ENCODE measurements around the gene DCTN4. TPM values are rescaled to one million over a fixed set of nuclear protein-coding genes. Genes with fewer than 3 reads are reported as not detected.
A peak's percentile ranks its signal among the peaks of the same experiment; 100 is the strongest.
"Not testable (repeated sequence)": the region's sequence is repeated elsewhere in the genome, so short reads cannot be mapped to it uniquely, and the experiment has no call there.

Gene DCTN4
- polyA plus RNA-seq, 3 donors from 2014 or later: 8.0 to 10.6 (median 9.4) TPM

- Mint-ChIP-seq H3K36me3 (peaks cover 0 to 4% (median 0%) of the 10 kb centered on the region in 3 donors), H3K27ac (no peak overlapping the region), H3K4me1 (peaks cover 0 to 2% of the 10 kb centered on the region in 2 donors), H3K9me3 (no peaks in the 10 kb centered on the region), H3K4me3 (no peak overlapping the region), H3K27me3 (ENCODE audit: low read depth in 3 of 3) (peaks cover 2 to 5% (median 2%) of the 10 kb centered on the region in 3 donors)
- no peak for DNase-seq
These were observed 7.0 kb upstream of the DCTN4 start for GRCh38 chr5:150765799-150766169.

GRCh38 chr5:150765011-150765798 is 6.4 kb upstream of the DCTN4 start:
- peaks cover 0 to 4% (median 0%) of the 10 kb centered on the region in 3 donors for H3K36me3 Mint-ChIP-seq
- no peaks in the 10 kb centered on the region for H3K9me3 Mint-ChIP-seq
- no peak overlapping the region for H3K4me3 Mint-ChIP-seq
- peaks cover 0 to 2% of the 10 kb centered on the region in 2 donors for H3K4me1 Mint-ChIP-seq
- H3K27ac Mint-ChIP-seq: no peak overlapping the region
- H3K27me3 Mint-ChIP-seq (ENCODE audit: low read depth in 3 of 3): peaks cover 2 to 5% (median 2%) of the 10 kb centered on the region in 3 donors
- no peak for DNase-seq

DNA sequence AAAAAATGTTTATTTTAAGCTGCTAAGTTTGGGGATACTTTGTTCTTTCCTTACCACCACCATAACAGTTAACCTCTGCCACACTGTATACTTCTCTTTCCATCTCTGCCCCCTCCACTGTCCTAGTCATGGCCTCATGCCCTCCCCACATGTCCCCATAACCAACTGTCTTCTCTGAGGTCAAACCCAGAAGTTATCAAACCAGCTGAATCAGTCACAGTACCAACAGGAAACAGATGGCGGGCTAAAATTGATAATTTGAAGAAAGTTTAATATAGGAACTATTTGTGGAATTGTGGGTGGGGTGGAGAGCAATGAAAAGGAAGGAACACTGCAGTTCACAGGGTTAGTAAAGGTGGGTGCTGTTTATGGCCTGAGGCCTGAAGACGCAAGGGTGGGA is 5.7 kb upstream of the DCTN4 start:
- Mint-ChIP-seq H3K4me3 (no peak overlapping the region), H3K36me3 (peaks cover 0 to 4% (median 0%) of the 10 kb centered on the region in 3 donors), H3K27me3 (ENCODE audit: low read depth in 3 of 3) (peaks cover 2 to 5% (median 2%) of the 10 kb centered on the region in 3 donors), H3K9me3 (no peaks in the 10 kb centered on the region), H3K27ac (no peak overlapping the region), H3K4me1 (peaks cover 2% of the 10 kb centered on the region in 2 donors)
- no peak for DNase-seq

DNA sequence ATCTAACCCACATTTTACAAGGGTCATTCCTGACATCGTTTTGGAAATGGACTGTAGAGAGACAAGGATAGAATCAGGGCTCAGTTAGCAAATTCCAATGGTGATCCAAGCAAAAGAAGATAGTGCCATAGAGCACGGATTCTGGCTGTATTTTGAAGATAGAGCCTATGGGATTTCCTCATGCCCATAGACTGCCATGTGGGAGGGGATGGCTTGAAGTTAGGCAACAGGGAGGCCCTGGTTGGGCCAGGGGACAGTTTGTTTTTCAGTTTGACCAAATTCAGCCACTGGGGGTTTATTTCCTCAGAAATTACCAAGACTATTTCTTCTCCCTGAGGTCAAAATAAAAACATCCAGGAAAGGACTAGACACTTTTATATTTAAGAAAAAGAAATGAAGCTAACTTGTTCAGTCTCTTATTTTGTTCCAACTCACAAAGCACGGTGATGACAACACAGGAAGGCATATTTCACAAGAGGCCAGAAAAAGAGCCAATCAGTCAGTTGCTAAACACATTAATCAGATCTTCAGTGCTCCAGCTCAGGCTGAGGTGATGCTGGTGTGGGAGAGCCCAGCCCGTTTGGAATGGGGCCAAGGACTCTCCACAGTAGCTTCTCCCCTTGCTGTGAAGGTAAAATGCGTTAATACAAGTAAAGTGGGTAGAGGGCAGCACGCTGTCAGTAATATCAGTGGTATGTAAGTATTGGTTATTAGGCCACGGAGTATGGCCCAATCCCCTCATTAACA is 4.4 kb upstream of the DCTN4 start:
- no peak for DNase-seq
- no peaks in the 10 kb centered on the region for H3K9me3 Mint-ChIP-seq
- H3K36me3 Mint-ChIP-seq: peaks cover 0 to 4% (median 0%) of the 10 kb centered on the region in 3 donors
- peaks cover 2 to 5% (median 3%) of the 10 kb centered on the region in 3 donors for H3K27me3 Mint-ChIP-seq (ENCODE audit: low read depth in 3 of 3)
- H3K27ac Mint-ChIP-seq: peak overlapping the region in 2 of 6 donors; percentile 32 to 47
- H3K4me3 Mint-ChIP-seq: no peak overlapping the region
- peaks cover 2 to 9% of the 10 kb centered on the region in 2 donors for H3K4me1 Mint-ChIP-seq

DNA sequence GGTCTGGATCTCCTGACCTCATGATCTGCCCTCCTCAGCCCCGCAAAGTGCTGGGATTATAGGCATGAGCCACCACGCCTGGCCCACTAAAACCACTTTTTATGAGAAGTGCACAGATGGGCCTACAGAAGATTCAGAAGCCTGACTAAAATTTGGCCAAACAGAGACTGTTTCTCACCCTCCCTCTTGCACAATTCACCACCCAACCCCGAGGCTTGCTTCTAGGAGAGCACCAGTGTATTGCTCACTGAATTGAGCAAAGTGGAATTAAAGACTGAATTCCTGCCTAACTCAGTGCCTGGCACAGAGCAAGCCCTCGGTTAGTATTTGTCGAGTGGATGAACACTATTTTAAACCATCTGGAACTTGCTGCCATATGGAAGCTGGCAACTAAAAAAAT is 3.4 kb upstream of the DCTN4 start:
- Mint-ChIP-seq H3K27ac (no peak overlapping the region), H3K4me1 (peaks cover 4 to 9% of the 10 kb centered on the region in 2 donors), H3K27me3 (ENCODE audit: low read depth in 3 of 3) (peaks cover 2 to 5% (median 3%) of the 10 kb centered on the region in 3 donors), H3K9me3 (no peaks in the 10 kb centered on the region), H3K36me3 (peaks cover 0 to 4% (median 1%) of the 10 kb centered on the region in 3 donors), H3K4me3 (no peak overlapping the region)
- no peak for DNase-seq

- Mint-ChIP-seq H3K27ac (no peak overlapping the region), H3K27me3 (ENCODE audit: low read depth in 3 of 3) (peaks cover 1 to 3% (median 2%) of the 10 kb centered on the region in 3 donors), H3K4me1 (peaks cover 20 to 24% of the 10 kb centered on the region in 2 donors), H3K4me3 (no peak overlapping the region), H3K9me3 (no peaks in the 10 kb centered on the region), H3K36me3 (peaks cover 11 to 16% (median 11%) of the 10 kb centered on the region in 3 donors)
- no peak for DNase-seq
These were observed 442 bp upstream of the DCTN4 start for GRCh38 chr5:150759334-150759583.

- Mint-ChIP-seq H3K9me3 (no peaks in the 10 kb centered on the region), H3K27ac (no peak overlapping the region), H3K4me3 (no peak overlapping the region), H3K27me3 (ENCODE audit: low read depth in 3 of 3) (peaks cover 0 to 2% (median 1%) of the 10 kb centered on the region in 3 donors), H3K36me3 (peaks cover 16 to 27% (median 21%) of the 10 kb centered on the region in 3 donors), H3K4me1 (peaks cover 25 to 35% of the 10 kb centered on the region in 2 donors)
- no peak for DNase-seq
These were observed 650 bp downstream of the DCTN4 start for GRCh38 chr5:150758203-150758530.

DNA sequence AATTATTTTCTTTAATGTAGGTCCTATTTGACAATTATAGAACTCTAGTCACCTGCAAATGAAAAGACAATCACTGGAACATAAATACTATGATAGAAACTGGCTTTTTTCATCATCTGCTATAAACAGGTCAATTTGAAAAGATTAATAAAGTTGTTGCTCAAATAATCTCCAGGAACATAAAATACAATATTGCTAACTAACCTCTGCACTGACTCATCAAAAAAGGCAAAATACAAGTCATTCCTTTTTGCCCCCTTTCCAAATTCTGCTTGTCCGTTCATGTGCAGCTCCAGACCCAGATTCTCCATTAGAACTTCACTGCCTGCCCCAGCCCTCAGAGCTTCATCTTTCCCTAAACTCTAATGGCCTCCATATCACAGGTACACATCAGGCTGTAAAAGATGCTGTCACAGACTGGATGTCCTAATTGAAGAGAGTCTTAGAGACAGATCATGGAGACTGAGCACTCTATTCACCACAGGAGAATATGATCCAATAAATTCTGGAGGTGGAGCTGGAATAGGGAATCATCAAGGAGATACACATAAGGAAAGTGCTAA is 1.6 kb downstream of the DCTN4 start:
- H3K4me1 Mint-ChIP-seq: peaks cover 25 to 35% of the 10 kb centered on the region in 2 donors
- peaks cover 12 to 30% (median 28%) of the 10 kb centered on the region in 3 donors for H3K36me3 Mint-ChIP-seq
- DNase-seq: no peak
- H3K27me3 Mint-ChIP-seq (ENCODE audit: low read depth in 3 of 3): peaks cover 0 to 2% (median 1%) of the 10 kb centered on the region in 3 donors
- H3K9me3 Mint-ChIP-seq: no peaks in the 10 kb centered on the region
- H3K4me3 Mint-ChIP-seq: peak overlapping the region in 2 of 5 donors; percentile 7 to 47
- peak overlapping the region in 3 of 6 donors; percentile 76 to 88 (median 79) for H3K27ac Mint-ChIP-seq

- H3K27me3 Mint-ChIP-seq (ENCODE audit: low read depth in 3 of 3): peaks cover 0 to 2% (median 0%) of the 10 kb centered on the region in 3 donors
- H3K9me3 Mint-ChIP-seq: no peaks in the 10 kb centered on the region
- peaks cover 36 to 51% of the 10 kb centered on the region in 2 donors for H3K4me1 Mint-ChIP-seq
- H3K4me3 Mint-ChIP-seq: no peak overlapping the region
- no peak for DNase-seq
- peaks cover 12 to 40% (median 28%) of the 10 kb centered on the region in 3 donors for H3K36me3 Mint-ChIP-seq
- peak overlapping the region in 1 of 6 donors; percentile 51 for H3K27ac Mint-ChIP-seq
These were observed 5.0 kb downstream of the DCTN4 start for GRCh38 chr5:150753863-150754262.

DNA sequence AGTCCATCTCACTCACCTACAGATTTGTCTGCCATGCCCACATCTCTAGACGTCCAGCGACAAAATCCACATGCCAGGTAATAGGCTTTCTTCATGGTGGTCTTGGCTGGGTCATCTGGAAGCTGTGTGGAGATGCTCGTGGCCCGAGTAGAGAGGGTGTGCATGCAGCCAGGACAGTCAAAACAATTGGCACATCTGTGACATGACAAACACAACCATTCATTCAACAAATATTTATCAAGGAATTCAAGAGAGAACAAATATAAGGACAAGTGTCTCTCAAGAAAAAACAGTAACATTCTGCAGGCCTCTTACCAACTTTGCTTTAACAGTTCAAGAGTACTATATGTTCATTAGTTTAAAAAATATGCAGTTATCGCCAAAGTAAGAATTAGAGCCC is 5.4 kb downstream of the DCTN4 start:
- DNase-seq: no peak
- Mint-ChIP-seq H3K9me3 (no peaks in the 10 kb centered on the region), H3K27ac (peak overlapping the region in 2 of 6 donors; percentile 6 to 51), H3K27me3 (ENCODE audit: low read depth in 3 of 3) (peaks cover 0 to 2% (median 0%) of the 10 kb centered on the region in 3 donors), H3K36me3 (peaks cover 12 to 41% (median 28%) of the 10 kb centered on the region in 3 donors), H3K4me1 (peaks cover 36 to 54% of the 10 kb centered on the region in 2 donors), H3K4me3 (no peak overlapping the region)

- Mint-ChIP-seq H3K27me3 (ENCODE audit: low read depth in 3 of 3) (peaks cover 0 to 2% (median 0%) of the 10 kb centered on the region in 3 donors), H3K27ac (peak overlapping the region in 4 of 6 donors; percentile 22 to 62 (median 40)), H3K9me3 (no peaks in the 10 kb centered on the region), H3K4me1 (peaks cover 33 to 60% of the 10 kb centered on the region in 2 donors), H3K4me3 (no peak overlapping the region), H3K36me3 (peaks cover 12 to 38% (median 28%) of the 10 kb centered on the region in 3 donors)
- DNase-seq: no peak
These were observed 7.5 kb downstream of the DCTN4 start for GRCh38 chr5:150751096-150751891.

- Mint-ChIP-seq H3K36me3 (peaks cover 9 to 35% (median 25%) of the 10 kb centered on the region in 3 donors), H3K9me3 (no peaks in the 10 kb centered on the region), H3K4me1 (peaks cover 35 to 63% of the 10 kb centered on the region in 2 donors), H3K27me3 (ENCODE audit: low read depth in 3 of 3) (no peaks in the 10 kb centered on the region), H3K27ac (peak overlapping the region in 1 of 6 donors; percentile 37), H3K4me3 (no peak overlapping the region)
- no peak for DNase-seq
These were observed 8.3 kb downstream of the DCTN4 start for GRCh38 chr5:150750469-150750868.

GRCh38 chr5:150743142-150743488 is 15.7 kb downstream of the DCTN4 start:
- H3K27me3 Mint-ChIP-seq (ENCODE audit: low read depth in 3 of 3); DNase-seq; H3K9me3 Mint-ChIP-seq; H3K4me3 Mint-ChIP-seq; H3K27ac Mint-ChIP-seq: not testable (repeated sequence)
- peaks cover 43 to 71% of the 10 kb centered on the region in 2 donors for H3K4me1 Mint-ChIP-seq
- H3K36me3 Mint-ChIP-seq: peaks cover 0 to 20% (median 4%) of the 10 kb centered on the region in 3 donors

Data from immature natural killer cell (primary cell).